ENCODE results near the gene XAGE1A.
"Not testable (repeated sequence)": the region's sequence is repeated elsewhere in the genome, so short reads cannot be mapped to it uniquely, and the experiment has no call there.

DNA sequence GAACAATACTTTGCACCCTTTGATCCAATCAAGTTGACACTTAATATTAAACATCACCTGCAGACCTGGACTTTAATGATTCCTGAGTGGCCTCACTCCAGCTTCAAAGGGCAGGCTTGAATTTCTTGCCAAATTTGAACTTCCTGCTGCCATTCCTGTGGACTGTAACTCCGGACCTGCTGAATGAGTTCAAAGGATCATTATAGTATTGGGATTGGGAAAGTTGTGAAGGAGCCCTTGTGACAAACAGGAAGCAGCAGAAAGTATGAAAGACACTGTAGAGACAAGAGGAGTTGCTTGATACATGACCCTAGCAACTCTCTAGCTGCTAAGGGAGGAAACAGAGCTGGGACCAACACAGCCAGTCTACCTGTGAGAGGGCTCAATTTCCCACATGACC is 24.3 kb upstream of the XAGE1A start:
- not testable (repeated sequence) for TF ChIP-seq POLR2A, POLR2AphosphoS5 (IDR thresholded peaks at IDR 0.05; ENCODE audit: low read depth, low read length)
